Gastroesophageal sphincter (tissue), 4 donors: ENCODE data around the gene HUWE1. TPM values are rescaled to one million over a fixed set of nuclear protein-coding genes. Genes with fewer than 3 reads are reported as not detected.

ENCODE experiments used
- ATAC-seq: fragments of 150-250 bp; one replicate; pipeline ENCODE4 v1.9.1; 2016; ENCODE audit warnings: mild to moderate bottlenecking, moderate library complexity
- H3K27ac ChIP-seq, 4 donors: fragments of 200-600 bp; sonication (generic) in 3 of 4; 1 replicate in 3 of 4; 2 replicates in 1 of 4; pipeline ENCODE4 v1.5.1; 2016 to 2019
- H3K27me3 ChIP-seq: fragments of 200-600 bp; sonication (generic); one replicate; pipeline ENCODE4 v1.5.1; 2019
- H3K36me3 ChIP-seq, 2 donors: fragments of 200-600 bp; sonication (generic); one replicate each; pipeline ENCODE4 v1.5.1; 2019; ENCODE audit warnings: control low read depth in 1 of 2
- H3K4me1 ChIP-seq, 3 donors: fragments of 200-600 bp; sonication (generic); 1 replicate in 2 of 3; 2 replicates in 1 of 3; pipeline ENCODE4 v1.5.1; 2016 to 2019; ENCODE audit warnings: control low read depth in 2 of 3
- H3K4me3 ChIP-seq, 2 donors: fragments of 200-600 bp; sonication (generic); one replicate each; pipeline ENCODE4 v1.5.1; 2019; ENCODE audit warnings: mild to moderate bottlenecking in 1 of 2, moderate library complexity in 1 of 2
- H3K9me3 ChIP-seq, 3 donors: fragments of 200-600 bp; sonication (generic); one replicate each; pipeline ENCODE4 v1.5.1; 2017 to 2019; ENCODE audit warnings: control low read depth in 2 of 3
- CTCF ChIP-seq, 4 experiments: fragments of 200-600 bp in 2 of 4; fragments of 450-650 bp in 2 of 4; sonication (generic) in 1 of 4; IDR thresholded peaks; one replicate each; pipeline ENCODE4 v1.5.1; 2017 to 2019; ENCODE audit warnings: antibody characterized with exemption in 4 of 4, mild to moderate bottlenecking in 2 of 4, moderate library complexity in 2 of 4
- EP300 ChIP-seq: sonication (generic); formaldehyde crosslinking; IDR thresholded peaks from one replicate; pipeline ENCODE4 v1.6.1; 2017; ENCODE audit warnings: antibody characterized with exemption, mild to moderate bottlenecking
- POLR2A ChIP-seq, 2 donors: fragments of 450-650 bp; IDR thresholded peaks; one replicate each; pipeline ENCODE4 v1.6.1; 2017; ENCODE audit warnings: antibody characterized with exemption in 2 of 2, mild to moderate bottlenecking in 2 of 2, moderate library complexity in 1 of 2
- POLR2AphosphoS5 ChIP-seq: sonication (generic); formaldehyde crosslinking; IDR thresholded peaks from one replicate; pipeline ENCODE4 v1.6.1; 2017; ENCODE audit warnings: antibody characterized with exemption
- WGBS, 2 donors: methylation state at CpG; one replicate each; pipeline ENCODE4 v1.1.5; 2018; ENCODE audit warnings: low coverage in 1 of 2; 5-methylcytosine and 5-hydroxymethylcytosine counted together
- total RNA-seq, 4 donors: library from RNA; depleted of rRNA; stranded (reverse); fragments of >200 nt; gene quantifications; one replicate each; pipeline ENCODE4 v1.1.0, GENCODE V29; 2016

HUWE1 gene
- 100 to 1,000 TPM; 103 to 170 (median 113) TPM for total RNA-seq

- peak; percentile 51 for ATAC-seq
- TF ChIP-seq EP300 (no peak), POLR2AphosphoS5 (peak; percentile 37), POLR2A (IDR thresholded peaks at IDR 0.05) (no peak), CTCF (IDR thresholded peaks at IDR 0.05) (no peak)
- Histone ChIP-seq H3K4me1 (peaks cover 0 to 29% (median 0%) of the 10 kb centered on the region in 3 donors), H3K36me3 (peaks cover 0 to 5% of the 10 kb centered on the region in 2 donors), H3K27ac (peak within 1 kb of the TSS; percentile 55 to 94 (median 90)), H3K27me3 (no peaks in the 10 kb centered on the region), H3K4me3 (peak within 1 kb of the TSS; percentile 57 to 73), H3K9me3 (no peaks in the 10 kb centered on the region)
- 0 to 56% methylated on average over 4 to 9 of the region's 61 CpGs for WGBS, 2 donors
Measured at GRCh38 chrX:53686151-53686885, at the start of gene HUWE1. HUWE1 (minus strand) TSS chrX:53686719; CDS start chrX:53654107, 32,612 bp downstream.

- ATAC-seq = no peak
Measured at GRCh38 chrX:53732797-53733196, 46.3 kb upstream of the HUWE1 start.

GRCh38 chrX:53729751-53730150 lies 43.2 kb upstream of the HUWE1 start:
- H3K36me3 ChIP-seq = no peaks in the 10 kb centered on the region
- TF ChIP-seq CTCF (IDR thresholded peaks at IDR 0.05) (no peak), POLR2A (IDR thresholded peaks at IDR 0.05) (no peak), EP300 (no peak)
- no peak overlapping the region for H3K4me3 ChIP-seq
- no peaks in the 10 kb centered on the region for H3K4me1 ChIP-seq
- H3K27me3 ChIP-seq = no peaks in the 10 kb centered on the region
- no peak overlapping the region for H3K27ac ChIP-seq
- no peaks in the 10 kb centered on the region for H3K9me3 ChIP-seq
- ATAC-seq = no peak
- WGBS, 2 donors = 0% methylated on average over 1 of the region's 1 CpG; no CpG with 5 or more reads in 1 of the 2 donors

More at GRCh38 chrX:53732797-53733196, 46.3 kb upstream of the HUWE1 start:
- H3K4me3 ChIP-seq = no peak overlapping the region
- TF ChIP-seq POLR2AphosphoS5 = no peak
- no peak for TF ChIP-seq CTCF (IDR thresholded peaks at IDR 0.05)
- no peak for TF ChIP-seq EP300
- TF ChIP-seq POLR2A (IDR thresholded peaks at IDR 0.05) = no peak
- no peaks in the 10 kb centered on the region for H3K9me3 ChIP-seq
- no peaks in the 10 kb centered on the region for H3K4me1 ChIP-seq
- WGBS, 2 donors = 60 to 67% methylated on average over 2 of the region's 2 CpGs
- H3K27me3 ChIP-seq = no peaks in the 10 kb centered on the region
- no peak overlapping the region for H3K27ac ChIP-seq
- no peaks in the 10 kb centered on the region for H3K36me3 ChIP-seq

GRCh38 chrX:53728506-53728905 lies 42.0 kb upstream of the HUWE1 start:
- WGBS, 2 donors = 80 to 81% methylated on average over 2 of the region's 2 CpGs
- no peaks in the 10 kb centered on the region for H3K4me1 ChIP-seq

More at GRCh38 chrX:53728506-53728905, 42.0 kb upstream of the HUWE1 start:
- Histone ChIP-seq H3K27me3 (no peaks in the 10 kb centered on the region), H3K27ac (no peak overlapping the region), H3K9me3 (no peaks in the 10 kb centered on the region), H3K4me3 (no peak overlapping the region), H3K36me3 (no peaks in the 10 kb centered on the region)
- TF ChIP-seq CTCF (IDR thresholded peaks at IDR 0.05) (no peak), POLR2AphosphoS5 (no peak), EP300 (no peak), POLR2A (IDR thresholded peaks at IDR 0.05) (no peak)
- no peak for ATAC-seq
